Embryonic facial prominence (tissue), 1 donor: ENCODE measurements around the gene SORCS2.
"Not testable (repeated sequence)": the region's sequence is repeated elsewhere in the genome, so short reads cannot be mapped to it uniquely, and the experiment has no call there.

ENCODE experiments used
- DNase-seq: peaks from one replicate; pipeline ENCODE4 v3.0.0-alpha.2; 2016; ENCODE audit errors: extremely low spot score

SORCS2 gene

DNA sequence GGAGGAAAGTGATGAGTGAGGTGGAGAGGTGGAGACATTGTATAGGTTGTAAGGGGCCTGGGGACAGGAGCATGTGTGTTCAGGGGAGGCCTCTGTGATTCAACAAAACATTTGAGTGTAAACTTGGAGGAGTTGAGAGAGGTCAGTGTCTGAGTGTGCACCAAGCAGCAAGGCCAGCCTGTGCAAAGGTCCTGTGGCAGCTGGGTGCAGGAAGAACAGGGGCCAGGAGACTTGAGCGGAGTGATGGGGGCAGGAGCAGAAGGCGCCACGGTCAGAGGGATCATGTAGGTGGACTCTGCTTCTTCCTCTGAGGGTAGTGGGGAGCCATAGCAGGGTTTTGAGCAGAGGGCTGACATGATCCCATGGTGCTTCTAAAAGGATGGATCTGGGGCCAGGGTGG, 252.0 kb downstream of the SORCS2 start:
- no peak for DNase-seq

DNA sequence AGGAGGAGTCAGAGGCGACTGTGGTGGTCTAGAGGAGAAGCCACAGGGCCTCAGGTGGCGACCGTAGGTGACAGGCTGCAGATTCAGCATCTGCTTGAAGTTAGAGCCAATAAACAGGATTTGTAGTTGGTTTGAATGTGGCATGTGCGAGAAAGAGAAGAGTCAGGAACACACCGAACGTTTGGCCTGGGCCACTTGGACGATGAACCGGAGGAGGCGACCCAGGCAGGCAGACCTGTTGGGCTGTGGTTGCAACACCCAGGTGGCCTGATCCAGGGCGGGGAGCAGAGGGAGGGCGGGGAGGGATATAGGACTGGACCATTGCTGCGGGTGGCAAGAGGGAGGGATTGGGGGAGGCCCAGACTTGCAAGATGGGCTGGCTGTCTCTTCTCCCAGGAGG, 252.4 kb downstream of the SORCS2 start:
- DNase-seq = no peak

DNA sequence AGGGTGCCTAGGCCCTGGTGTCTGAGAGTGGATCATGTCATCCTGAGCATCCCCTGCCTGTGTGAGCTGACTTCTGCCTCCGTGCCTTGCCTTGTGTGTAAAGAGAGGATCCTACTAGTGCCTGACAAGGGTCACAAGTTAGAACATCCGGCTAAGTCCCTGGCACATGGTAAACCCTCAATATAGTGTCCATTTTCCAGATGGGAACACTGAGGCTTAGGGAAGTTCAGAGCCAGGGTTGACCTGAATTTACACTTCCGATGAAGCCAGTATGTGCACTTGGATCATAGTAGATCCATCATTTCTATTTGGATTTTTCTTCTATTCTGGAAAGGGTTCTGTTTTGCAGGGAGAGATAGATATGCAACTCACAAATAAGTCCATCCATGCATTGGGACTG, 254.9 kb downstream of the SORCS2 start:
- no peak for DNase-seq

DNA sequence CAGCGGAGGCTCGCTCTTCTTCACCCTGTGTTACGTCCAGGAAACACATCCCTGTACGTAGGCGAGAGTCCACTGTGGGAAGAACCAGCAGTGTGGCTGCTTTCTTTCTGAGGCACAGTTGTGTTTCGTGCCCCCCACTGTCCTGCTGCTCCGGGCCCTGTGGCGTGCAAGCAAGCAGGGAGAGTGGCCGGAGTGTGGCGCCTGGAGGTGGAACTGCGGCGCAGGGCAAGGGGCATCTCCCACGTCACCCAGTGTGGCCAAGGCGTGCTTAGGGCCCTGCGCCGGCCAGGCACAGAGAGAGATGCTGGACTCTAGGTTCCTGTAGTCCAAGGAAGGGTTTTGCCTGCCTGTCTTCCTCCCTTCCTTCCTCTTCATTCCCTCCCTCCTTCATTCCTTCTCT, 255.7 kb downstream of the SORCS2 start:
- no peak for DNase-seq

DNA sequence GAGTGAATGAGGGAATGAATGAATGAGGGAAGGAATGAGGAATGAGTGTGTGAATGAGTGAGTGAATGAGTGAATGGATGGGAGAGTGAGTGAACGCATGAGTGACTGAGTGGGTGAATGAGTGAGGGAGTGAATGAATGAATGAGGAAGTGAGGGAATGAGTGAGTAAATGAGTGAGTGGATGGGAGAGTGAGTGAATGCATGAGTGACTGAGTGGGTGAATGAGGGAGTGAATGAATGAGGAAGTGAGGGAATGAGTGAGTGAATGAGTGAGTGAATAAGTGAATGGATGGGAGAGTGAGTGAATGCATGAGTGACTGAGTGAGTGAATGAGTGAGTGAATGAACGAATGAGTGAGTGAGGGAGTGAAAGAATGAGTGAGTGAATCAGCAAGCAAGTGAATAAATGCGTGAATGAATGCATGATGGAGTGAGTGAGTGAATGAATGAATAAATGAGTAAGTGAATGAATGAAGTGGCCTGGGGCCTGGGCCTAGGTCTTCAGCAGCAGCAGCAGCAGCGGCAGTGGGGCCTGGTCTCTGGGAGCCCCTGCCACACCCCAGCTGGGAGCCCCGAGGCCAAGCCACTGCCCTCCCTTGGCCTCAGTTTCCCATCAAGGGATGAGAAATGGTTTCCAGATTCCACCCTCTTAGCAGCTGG, 258.6 kb downstream of the SORCS2 start:
- no peak for DNase-seq

DNA sequence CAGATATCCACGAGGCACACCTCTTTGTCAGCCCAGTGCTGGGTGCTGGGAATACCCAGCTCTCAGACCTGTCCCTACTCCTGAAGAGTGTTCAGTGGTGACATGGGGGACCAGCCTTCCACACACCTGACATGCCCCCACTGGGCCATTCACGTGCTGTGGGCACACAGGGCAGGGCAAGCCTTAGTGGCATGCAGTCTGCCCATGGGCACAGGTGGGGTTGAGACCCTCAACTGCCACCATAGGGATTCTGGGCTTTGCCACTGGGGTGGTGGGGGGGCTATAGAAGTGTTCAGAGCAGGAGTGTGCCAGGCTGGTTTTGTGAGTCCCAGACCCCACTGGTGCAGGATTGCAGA, 259.1 kb downstream of the SORCS2 start:
- DNase-seq = no peak

DNA sequence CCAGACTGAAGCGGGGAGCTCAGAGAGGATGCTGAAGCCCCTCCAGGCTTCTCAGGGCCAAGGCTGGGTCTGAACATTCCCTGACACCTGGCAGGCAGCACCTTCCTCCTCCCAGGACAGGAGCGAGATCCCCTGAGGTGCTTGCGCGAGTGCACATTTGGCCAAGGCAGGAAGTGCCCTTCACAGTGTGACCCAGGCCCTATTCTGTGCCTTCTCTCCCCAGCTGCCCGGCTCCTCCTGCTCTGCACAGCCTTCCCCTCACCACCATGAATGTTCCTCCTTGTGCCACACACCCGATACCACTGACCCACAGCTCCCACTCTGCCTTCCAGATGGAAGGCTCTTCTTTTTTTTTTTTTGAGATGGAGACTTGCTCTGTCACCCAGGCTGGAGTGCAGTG, 259.5 kb downstream of the SORCS2 start:
- no peak for DNase-seq

DNA sequence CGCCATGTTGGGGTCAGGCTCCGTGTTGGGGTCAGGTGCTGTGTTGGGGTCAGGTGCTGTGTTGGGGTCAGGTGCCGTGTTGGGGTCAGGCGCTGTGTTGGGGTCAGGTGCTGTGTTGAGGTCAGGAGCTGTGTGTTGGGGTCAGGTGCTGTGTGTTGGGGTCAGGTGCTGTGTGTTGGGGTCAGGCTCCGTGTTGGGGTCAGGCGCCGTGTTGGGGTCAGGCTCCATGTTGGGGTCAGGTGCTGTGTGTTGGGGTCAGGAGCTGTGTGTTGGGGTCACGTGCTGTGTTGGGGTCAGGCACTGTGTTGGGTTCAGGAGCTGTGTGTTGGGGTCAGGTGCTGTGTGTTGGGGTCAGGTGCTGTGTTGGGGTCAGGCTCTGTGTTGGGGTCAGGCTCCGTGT, 260.5 kb downstream of the SORCS2 start:
- DNase-seq = not testable (repeated sequence)

DNA sequence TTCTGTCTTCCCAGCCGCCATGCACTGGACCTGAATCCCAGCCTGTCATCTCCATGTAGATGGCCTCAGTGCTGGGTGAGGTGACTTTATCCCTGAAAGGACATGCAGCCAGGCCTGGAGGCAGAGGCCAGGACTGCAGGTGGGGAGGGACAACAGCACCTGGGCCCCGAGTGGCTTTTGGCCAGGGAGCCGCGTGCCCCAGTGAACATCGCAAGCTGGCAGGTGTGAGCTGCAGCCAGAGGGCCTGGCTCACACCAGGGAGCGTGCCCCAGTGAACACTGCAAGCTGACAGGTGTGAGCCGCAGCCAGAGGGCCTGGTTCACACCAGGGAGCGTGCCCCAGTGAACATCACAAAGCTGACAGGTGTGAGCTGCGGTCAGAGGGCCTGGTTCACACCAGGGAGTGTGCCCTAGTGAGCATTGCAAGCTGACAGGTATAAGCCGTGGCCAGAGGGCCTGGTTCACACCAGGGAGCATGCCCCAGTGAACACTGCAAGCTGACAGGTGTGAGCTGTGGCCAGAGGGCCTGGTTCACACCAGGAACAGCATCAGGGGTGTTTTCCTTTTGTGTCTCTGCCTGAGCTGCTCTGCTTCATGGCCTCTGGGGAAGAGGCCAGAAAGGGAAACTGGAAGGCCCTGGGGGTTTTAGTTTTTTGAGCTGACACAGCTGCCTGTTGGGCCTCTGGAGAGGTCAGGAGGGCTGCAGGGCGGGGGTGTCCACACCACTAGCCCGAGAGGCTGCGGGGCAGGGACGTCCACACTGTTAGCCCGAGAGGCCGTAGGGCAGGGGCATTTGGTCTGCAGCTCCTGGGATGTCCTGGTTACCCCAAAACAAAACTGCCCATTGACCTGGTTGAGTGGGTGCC, 265.1 kb downstream of the SORCS2 start:
- no peak for DNase-seq

DNA sequence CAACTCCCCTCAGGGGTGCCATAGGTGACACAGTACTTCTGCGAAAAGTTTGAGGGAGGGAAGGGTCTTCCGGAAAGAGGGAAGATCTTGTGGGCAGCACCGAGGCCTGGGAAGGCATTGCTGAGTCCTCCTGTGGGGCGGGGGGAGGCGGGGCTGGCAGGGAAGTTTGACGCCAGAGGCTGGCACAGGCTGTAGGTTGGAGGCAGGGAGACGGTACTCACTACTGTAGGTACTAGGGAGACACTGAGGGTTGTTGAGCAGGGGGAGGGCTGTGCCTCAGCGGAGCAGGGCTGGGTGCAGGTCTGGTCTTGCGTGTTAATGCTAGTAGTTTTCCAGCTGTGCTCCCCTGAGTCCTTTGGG, 265.7 kb downstream of the SORCS2 start:
- no peak for DNase-seq

DNA sequence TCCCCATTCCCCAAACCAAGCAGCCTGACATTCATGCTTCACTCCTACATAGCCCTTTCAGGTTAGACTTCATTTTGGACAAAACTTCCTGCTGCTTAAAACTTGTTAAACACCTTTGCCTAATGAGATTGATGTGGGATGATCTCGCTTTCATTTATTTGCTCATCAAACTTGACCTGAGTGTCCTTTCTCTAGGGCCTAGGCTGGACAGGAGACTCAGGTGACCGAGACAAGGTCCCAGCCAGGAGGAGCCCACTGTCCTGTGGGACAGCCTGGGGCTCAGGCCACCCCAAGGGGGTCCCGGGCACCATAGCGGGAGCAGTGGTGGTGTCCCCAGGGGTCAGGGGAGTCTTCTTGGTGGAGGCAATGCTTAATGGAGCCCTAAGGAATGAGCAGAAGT, 266.1 kb downstream of the SORCS2 start:
- no peak for DNase-seq

DNA sequence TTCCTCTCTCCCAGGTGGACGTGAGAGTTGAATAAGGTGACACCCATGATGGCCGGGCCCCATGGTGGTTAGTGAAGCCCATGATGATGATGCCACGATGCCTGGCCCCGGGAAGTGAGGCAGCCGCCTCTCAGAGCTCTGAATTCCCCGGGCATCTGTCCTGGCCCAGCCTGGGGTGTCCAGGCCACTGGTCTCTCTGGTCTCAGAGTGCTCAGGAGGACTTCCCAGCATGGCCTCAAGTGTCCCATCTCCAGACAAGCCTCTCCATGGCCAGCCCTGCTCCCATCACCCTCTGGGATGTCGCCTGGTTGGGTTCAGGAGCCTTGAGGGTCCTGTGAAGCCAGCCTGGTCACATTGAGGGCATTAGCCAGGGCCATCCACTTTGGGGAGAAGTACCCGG, 267.1 kb downstream of the SORCS2 start:
- DNase-seq = no peak

DNA sequence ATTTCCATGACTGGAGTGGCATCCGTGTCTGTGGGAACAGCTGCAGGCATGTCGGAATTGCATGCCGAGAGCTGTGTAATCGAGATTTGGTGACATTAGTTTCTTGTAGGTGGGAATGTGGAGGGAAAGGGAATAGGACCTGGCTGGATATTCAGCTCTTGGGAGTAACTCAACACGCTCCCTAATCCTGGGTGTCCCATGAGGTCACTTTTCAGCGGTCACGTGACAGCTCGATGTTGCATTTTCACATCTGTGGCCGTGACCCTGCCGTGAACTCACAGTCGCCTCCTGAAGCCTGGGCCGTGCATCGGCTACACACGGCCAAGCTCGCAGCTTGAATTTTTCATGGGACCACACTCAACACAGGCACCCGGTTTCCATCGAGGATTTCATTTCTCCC, 268.2 kb downstream of the SORCS2 start:
- DNase-seq = no peak

DNA sequence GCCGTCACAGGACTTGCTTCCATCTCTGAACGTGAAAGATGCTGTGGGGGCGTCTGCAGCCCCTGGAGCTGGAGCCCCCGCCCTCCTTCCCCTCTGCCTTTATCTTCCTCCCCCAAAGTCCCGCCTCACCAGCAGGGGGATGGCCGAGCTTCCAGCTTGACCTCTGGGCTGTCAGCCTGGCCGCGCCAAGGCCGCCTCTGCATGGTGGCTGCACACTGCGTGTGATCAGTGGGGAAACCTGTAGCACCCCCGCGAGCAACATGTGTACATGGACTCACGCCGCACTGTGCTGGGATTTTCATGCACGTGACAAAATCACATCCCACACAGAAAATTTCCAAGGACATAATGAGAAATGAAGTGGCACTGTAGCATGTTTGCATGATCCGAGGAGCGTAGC, 268.9 kb downstream of the SORCS2 start:
- DNase-seq = no peak

DNA sequence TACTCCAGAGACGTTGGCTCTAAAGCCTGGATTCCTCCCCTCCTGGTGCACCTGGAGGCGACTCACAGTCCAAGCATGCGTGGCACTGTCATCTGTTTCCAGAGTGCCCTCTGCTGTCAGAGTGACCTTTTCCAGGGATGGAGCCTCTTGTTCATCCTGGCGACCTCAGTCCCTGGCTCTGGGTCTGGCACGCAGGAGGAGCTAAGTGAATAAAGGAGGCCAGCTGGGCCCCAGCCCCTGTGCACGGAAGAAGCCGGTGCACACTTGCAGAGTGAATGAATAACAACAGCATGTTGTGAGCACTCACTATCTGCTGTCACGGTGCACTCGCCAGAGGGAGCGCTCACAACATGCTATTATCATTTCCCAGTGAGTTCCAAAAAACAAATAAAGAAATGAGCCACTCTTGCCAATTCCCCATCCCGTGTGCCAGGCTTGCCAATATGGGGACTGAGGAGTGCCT, 270.2 kb downstream of the SORCS2 start:
- DNase-seq = no peak

DNA sequence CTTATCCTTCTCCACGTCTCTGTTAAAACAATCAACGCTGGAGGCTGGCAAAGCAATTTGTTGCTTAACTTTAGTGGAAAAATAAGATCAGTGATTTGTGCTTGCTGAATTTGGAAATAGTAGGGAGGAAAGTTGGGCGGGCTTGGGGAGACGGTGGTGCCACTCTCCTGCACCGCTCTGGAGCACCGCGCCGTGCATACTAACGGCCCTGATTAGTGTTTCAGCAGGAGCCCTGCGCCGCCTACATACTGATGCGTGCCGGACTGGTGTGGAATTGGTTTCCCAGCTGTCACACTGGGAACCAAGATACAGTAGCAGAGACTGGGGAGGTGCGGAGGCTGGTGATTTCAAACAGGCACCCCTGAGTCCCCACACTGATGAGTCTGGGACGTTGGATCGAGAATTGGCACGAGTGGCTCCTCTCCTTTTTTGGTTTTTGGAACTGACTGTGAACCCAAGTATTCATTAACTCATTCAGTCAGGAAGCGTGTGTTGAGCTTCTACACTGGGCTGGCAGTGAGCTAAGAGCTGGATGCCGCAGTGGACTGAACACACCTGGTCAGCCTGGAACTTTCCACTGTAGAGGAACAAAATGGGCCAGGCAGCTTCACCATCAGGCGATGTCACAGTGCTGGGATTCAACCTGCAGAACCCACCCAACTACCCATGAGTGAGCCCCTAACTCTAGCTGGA, 271.4 kb downstream of the SORCS2 start:
- no peak for DNase-seq

DNA sequence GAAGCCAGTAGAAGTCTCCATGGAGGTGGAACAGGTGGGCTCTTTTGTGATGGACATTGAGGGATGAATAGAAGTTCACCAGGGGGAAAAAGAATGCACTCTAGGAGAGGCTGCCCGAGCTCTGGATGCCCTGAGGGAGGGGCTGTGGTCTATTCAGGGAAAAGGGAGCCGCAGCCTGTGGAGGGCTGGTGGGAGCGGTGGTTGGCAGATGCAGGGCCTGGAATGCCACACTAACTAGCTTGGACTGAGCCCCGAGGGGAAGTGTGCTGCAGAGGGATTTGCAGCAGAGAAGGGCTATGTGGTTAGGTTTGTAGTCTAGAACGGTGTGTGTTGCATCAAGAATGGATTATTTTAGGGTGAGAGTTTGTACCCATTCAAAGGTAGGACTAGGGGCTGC, 271.9 kb downstream of the SORCS2 start:
- no peak for DNase-seq

DNA sequence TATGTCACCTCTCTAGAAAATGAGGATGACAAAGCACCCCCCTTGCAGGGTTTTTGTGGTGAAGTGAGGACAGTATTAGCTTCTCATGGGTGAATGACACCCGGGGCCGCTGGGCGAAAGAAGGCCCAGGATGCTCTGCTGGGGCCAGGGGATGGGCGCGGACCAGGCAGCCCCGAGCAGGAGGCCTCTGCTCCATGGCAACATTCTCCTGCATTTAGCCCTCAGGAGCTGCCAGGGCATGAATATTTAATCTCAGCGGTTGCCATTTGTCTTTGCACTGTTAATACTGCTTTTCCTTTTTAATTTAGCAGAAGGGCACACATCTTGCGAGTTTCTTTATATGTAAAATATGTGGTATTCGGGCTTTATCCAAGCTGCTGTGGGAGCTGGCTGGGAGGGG, 272.7 kb downstream of the SORCS2 start:
- DNase-seq = no peak

DNA sequence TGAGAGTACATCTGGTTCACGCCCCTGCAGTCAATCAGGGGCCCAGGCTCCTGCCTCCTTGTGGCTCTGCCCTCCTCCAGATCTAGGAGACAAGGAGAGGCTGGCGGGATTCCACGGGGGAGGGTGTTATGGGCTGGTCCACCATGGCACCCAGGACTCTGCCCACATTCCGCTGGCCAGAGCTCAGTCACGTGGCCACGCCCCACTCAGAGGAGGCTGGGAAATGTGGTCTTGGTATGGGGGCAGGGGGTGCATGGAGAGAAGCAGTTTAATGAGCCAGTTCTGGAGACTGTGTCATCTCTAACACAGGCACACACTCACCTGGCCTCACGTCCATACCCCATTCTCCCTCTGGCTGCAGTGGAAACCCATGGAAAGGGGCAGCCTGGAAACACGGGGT, 273.9 kb downstream of the SORCS2 start:
- DNase-seq = no peak

DNA sequence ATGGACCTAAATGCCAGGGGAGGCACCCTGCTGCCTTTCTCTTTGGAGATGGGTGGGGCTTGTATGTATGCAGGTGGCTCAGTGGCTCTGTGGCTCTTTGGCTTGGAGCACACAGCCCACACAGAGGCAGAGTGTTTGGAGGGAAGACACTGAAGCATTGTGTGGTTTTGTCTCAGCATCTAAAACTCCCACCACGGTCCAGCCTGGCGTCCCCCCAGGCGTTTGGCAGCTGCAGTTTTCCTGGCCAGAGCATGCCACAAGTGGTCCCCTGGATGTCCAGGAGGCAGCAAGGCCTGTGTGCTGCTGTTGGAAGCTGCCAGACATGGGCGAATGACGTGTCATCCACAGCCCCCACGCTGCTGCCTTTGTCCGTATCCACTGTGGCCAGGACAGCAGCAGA, 274.6 kb downstream of the SORCS2 start:
- no peak for DNase-seq

DNA sequence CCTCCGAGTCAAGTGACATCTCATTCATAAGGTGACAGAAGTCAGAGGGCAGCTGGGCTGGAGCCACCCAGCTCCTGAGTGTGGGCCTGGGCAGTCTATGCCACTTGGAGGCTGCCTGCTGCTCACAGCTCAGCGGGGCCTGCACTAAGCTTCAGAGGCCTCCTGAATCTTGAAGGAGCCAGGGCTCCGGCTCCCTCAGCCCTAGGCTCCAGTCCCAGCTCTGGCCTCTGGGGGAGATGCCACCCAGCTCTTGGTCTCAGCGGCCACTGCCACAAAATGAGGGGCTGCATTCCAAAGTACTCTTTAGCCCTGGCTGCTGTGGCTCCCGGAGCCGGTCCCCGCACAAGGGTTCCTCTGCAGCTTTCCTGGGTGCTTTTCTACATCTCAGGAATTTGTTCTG, 275.1 kb downstream of the SORCS2 start:
- no peak for DNase-seq

DNA sequence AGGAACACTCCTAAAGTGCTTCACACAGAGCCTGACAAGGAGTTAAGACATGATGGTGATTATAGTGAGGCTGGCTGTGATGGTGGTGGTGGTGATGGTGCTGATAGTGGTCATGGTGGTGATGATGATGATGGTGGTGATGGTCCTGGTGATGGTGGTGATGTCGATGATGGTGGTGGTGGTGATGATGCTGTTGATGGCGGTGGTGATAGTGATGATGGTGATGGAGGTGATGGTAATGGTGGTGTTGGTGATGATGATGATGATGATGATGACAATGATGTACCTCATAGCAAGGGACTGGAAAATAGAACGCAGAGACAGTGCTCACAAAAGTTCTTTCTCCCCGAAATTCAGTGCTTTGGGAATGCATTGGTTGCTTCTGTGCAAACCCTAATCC, 276.7 kb downstream of the SORCS2 start:
- DNase-seq = no peak

DNA sequence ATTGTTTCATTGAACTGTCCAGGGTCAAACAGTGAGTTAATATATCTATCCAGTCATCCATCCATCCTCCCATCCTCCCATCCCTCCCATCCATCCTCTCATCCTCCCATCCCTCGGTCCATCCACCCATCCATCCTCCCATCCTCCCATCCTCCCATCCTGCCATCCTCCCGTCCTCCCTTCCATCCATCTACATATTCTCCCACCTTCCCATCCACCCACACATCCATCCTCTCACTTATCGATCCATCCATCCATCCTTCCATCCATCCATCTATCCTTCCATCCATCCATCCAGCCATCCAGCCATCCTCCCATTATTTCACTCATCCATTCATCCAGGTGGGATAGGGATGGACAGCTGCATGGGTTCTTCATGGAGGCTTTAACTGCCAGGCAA, 277.8 kb downstream of the SORCS2 start:
- no peak for DNase-seq
